HG02588 (cell line): Measurements from ENCODE around the gene STXBP5L.
"Not testable (repeated sequence)": the region's sequence is repeated elsewhere in the genome, so short reads cannot be mapped to it uniquely, and the experiment has no call there.

Experiments
- ATAC-seq: cut with Tn5 transposase; IDR thresholded peaks from one replicate; pipeline ENCODE4 v1.9.1; 2021; ENCODE audit warnings: mild to moderate bottlenecking, moderate library complexity; ENCODE audit not compliant: unreplicated experiment

STXBP5L gene

DNA sequence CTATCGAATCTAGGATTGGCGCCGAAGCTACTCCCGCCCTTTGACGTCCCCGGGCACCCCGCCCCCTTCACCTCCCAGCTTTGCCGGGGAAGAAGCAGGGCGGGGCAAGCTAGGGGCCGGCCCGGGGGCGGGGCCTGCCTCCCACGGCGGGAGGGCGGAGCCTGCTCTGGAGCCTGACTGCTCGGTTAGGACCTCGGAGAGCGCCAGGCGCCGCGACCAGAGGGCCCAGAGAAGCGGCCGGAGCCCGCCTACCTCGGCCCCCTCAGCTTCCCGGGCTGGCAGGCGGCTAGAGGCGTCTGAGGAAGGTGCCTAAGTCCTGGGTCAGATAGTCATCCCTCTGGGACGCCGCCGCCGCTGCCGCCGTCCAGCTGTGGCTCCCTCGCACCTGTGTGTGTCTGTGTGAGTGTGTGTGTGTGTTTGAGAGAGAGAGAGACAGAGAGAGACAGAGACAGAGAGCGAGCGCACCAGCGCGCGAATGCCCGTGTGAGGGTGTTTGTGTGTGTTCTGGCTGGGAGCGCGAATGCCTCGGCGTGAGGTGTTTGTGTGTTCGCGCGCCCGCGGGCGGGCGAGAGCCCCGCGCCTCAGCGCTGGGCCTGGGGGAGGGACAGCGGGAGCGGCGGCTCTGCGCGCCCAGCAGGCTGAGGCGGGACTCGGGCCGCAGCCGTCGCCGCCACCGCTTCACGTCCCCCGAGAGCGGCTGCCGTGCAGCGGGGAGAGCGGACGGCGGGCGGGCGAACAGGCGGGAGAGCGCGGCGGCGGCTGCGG lies at the start of gene STXBP5L:
Gene STXBP5L, plus strand, starts transcription at position 176 of the 765 bp plus-strand sequence. CDS start 1,374 bp downstream, outside the sequence.
- peak; percentile 97 for ATAC-seq

DNA sequence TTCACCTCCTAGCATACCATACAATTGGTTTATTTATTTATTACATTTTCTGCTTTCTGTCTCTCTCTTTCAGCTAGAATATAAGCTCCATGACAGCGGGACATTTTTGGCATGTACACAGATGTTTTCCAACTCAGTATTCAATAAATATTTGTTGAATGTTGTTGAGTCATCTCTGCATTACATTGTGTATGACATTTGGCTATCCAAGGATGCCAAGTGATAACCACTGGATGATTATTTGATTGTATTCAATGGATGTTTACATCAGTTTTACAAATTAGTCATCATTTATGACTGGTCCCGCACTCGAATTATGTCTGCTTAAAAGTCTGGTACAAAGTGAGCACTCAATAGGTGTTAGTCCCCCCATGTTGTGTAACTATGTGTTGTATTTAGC lies 49.5 kb upstream of the STXBP5L start:
- ATAC-seq, result no peak

DNA sequence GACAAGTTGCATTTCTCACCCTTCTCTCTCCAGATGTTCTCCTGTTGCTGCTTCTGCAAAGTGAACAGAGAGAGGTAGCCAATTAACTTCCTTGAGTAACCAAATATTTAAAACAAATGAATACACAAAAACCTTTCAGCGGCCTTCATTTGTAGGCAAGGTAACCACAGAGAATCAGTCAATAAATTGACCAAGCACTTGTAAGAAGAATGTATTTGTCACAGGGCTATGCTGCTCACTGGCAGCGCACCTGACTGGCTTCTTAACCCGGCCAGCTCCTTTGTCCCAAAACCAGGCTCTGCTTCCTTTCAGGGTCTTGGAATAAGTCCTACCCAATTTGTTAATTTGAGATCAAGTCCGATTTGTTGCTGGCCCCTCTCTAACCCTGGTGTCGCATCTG lies 43.5 kb upstream of the STXBP5L start:
- no peak for ATAC-seq

DNA sequence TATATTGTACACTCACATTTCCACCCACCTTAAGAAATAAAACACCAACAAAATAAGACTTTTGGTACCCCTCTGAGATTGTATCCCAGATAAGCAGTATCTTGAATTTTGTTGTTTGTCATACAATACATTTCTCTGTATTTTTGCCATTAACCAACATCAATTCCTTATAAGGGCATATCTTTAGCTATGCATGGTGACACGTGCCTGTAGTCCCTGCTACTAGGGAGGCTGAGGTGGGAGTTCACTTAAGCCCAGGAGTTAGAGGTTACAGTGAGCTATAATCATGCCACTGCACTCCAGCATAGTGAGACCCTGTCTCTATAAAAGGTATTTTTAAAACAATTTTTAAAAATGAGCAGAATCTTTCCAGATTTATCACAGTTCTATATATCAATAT lies 32.5 kb upstream of the STXBP5L start:
- ATAC-seq, result no peak

DNA sequence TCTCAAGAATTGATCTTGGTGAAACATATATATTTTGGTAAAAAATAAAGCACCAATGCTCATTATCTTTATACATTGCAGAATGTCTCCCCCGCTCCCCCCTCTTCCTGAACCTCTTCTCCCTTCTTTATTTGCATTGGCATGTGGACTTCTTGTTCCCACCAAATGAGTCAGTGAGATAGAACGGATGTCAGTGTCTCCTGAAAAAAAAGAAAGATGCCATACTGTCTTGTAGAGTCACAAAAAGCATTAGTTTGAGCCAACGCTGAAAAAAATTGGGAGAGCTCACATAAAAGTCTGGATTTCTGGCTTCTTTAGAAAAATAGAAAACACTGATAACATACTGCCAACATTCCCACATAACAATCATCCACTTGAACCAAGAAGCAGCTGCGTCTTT lies 32.0 kb upstream of the STXBP5L start:
- no peak for ATAC-seq

DNA sequence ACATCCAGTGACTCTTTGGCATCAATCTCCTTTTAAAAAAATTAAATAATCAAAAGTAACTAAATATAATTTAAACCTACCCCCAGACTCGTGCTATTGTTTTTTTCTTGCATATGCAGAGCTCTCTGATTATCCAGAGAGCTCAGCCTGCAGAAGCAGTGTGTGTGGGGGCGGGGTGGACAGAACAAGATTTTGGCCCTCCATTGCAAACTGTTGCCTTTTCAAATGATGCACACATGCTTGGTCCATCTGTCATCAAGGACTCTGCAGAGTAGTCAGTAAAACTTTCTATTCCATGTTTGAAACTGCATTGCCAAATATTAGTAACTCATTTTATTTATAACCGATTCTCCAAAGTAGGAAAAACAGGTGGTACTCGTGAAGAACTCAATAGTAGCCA lies 28.6 kb upstream of the STXBP5L start:
- no peak for ATAC-seq

DNA sequence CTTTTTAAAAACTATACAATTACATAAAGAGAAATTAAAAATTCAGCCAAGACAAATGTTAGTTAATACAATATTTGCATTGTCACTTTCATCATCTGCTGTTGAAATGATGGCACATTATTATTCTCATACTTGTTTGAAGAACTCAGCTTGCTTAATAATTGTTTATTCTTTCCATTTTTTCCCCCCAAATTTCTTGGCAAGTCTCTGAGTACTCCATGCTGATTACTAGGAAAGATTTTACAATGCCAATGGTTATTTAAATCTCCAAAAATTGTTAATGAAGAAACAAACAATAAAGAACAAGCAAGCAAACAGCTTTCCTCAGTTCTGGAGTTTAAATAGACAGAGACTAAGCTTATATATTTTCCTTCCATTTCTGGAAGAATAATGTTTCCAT lies 15.1 kb upstream of the STXBP5L start:
- ATAC-seq, result no peak

DNA sequence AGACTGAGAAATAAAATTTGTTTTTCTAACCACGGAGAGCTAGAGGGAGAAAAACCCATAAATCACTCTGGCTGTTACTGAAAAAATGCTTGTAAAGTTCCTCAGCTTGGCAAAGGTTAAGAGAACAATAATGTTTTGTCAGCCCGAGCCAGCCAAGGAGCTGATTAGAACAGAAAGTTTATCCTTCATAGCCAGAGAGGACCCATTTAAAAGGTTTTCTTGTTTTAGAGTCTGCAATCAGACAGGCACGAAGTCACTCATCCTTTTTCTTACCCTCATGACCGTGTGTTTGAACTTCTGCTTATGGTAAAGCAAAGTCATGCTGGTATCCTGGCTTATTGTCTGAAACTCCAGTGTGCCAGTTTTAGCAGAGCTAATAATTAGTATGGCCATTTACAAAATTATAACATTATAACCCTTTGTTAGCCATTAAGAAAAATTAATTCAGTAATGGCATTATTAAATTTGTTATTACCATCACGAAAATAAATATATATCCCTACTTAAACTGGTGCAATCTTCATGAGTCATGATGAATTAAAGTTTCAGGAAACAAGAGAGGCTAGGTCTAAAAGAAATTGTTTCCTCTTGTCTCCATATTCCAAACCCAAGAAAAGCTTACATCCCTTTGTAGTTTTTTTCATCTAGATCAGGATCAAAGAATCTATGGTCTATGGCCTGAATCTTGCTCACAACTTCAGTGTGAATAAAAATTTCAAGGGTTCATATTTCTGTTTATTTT lies 13.5 kb upstream of the STXBP5L start:
- no peak for ATAC-seq

DNA sequence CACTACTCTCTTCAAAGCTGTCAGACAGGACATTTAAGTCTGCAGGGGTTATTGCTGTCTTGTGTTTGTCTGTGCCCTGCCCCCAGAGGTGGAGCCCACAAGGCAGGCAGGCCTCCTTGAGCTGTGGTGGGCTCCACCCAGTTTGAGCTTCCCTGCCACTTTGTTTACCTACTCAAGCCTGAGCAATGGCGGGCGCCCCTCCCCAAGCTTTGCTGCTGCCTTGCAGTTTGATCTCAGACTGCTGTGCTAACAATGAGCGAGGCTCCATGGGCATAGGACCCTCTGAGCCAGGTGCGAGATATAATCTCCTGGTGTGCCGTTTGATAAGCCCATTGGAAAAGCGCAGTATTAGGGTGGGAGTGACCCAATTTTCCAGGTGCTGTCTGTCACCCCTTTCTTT lies 6.3 kb upstream of the STXBP5L start:
- ATAC-seq, result not testable (repeated sequence)

DNA sequence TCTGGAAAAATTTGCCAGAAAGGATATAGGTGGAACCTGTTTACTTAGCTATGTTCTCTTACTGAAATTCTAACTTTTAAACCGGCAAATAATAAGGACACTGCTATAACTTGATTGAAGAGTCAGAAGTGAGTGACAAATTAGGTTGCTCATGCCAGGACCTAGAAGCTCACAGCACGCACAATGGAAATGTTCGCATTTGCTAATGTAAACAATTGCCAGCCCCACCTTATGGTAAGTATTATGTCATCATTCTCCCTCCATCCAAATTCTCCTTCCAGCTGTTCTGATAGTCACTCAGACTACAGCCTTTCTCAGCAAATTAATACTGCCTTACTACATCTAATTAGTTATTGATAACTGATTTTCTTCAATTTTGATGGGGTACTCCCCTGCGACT lies 4.8 kb upstream of the STXBP5L start:
- no peak for ATAC-seq

DNA sequence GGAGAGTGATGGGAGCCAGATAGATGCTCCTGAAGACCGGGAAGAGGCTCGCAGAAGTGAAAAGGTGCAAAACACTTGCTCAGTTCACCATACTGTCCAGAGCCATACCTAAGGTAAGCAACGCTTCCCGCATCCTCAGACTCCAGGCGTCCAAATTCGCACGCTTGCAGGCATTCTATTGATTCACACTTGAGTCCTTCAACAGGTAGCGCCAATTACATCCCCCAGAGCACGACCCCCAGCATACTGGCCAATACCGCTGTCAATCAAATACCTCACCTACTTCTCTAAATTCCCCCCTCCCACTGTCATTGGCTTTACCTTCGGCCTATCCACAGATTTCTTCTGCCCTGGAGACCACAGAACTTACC lies 361 bp upstream of the STXBP5L start:
- no peak for ATAC-seq

DNA sequence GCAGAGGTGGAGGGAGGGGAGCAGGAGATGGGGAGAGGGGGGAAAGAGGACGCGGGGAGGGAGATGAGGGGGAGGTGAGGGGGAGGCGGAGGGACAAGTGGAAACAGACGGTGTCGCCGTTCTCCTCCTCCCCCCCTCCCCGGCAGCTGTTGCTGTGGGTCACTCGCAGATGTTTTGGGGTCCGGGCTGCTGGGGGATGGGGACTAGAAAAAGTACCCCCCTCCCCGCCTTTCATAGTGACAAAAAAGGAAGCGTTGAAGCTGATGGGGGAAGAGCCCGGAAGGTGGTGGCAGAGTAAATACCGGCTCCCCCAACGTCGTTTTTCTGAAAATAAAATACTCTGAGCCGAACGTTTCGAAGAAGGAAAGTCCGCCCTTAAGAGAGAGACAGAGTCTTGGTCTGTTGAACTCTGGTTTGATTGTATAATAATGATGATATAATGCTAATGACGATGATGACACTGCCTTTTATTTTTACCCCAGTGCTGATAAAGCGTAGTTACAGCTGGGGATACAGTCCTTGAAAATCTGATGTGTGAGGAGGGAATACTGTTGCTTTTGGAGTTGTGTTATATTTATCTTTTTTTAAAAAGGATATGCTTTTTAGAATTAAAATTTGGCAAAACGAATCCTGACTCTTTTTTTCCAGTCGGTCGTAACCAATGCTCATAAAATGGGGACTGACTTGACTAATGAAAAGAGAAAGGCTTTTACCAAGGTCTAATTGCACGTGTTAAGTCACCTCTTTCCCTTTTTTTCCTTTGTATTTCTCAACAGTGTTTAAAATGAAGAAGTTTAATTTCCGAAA lies 993 bp downstream of the STXBP5L start:
- no peak for ATAC-seq

DNA sequence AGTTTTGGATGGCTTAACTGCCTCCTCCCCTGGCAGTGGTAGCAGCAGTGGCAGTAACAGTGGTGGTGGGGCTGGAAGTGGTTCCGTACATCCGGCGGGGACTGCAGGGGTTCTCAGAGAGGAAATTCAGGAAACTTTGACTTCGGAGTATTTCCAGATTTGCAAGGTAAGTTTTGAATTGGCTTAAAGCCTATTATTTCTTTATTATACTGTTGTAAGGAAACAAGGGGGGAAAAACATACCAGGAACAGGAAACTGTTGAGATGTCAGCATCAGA lies 1.5 kb downstream of the STXBP5L start:
- ATAC-seq, result no peak

DNA sequence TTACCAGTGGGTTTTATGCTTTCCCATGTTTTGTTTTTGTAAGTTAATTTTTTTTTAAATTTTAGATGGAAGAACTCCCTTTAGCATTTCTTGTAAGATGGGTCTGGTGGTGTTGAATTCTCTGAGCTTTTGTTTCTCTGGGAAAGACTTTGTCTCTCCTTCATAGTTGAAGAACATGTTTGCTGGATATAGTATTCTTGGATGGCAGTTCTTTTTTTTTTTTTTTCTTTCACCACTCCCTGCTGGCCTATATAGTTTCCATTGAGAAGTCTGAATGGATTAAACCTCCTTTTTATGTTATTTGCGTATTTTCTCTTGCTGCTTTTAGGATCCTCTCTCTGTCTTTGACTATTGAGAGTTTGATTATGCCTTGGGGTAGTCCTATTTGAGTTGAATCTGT lies 18.1 kb downstream of the STXBP5L start:
- no peak for ATAC-seq

DNA sequence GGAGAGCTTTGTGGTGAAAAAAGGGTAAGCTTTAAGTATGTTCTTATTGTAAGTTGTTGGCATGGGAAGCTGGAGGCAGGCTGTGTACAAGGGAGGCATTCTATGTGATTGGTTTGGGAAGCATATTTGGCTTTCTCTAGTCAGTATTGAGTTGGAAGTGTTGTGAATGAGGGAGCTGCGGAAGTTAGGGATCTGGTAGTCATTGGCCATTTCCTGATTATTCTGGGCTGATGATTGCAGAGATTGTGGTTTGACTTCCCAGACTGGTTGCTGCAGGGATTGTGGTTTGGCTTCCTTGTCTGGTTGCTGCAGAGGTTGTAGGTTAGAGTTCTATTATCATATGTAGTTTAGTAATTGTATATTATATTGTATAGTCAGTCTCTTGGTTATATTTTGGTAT lies 21.0 kb downstream of the STXBP5L start:
- no peak for ATAC-seq

DNA sequence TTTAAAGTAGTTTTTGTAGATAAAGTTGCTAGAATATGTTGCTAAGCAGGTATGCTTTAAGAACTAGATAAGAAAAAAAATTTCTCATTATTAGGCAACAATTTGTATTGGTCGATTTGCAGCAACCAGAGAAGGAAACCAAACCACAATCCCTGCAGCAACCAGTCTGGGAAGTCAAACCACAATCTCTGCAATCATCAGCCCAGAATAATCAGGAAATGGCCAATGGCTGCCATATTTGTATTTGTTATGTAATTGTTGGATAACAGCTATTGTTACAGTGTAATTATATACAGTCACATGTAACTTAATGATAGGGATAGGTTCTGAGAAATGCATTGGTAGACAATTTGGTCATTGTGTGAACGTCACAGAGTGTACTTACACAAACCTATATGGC lies 23.6 kb downstream of the STXBP5L start:
- no peak for ATAC-seq

DNA sequence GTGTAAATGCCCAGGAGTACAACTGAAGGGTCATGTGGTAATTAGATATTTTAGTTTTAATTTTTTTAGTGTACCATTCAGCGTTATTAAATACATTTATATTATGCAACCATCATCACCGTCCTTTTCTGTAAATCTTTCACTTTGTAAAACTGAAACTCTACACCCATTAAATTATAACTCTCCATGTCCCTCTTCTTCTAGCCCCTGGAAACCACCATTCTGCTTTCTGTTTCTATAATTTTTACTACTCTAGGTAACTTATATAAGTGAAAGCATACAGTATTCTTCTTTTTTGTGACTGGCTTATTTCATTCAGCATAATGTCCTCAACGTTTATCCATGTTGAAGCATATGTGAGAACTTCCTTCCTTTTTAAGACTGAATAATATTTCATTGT lies 48.1 kb downstream of the STXBP5L start:
- no peak for ATAC-seq

DNA sequence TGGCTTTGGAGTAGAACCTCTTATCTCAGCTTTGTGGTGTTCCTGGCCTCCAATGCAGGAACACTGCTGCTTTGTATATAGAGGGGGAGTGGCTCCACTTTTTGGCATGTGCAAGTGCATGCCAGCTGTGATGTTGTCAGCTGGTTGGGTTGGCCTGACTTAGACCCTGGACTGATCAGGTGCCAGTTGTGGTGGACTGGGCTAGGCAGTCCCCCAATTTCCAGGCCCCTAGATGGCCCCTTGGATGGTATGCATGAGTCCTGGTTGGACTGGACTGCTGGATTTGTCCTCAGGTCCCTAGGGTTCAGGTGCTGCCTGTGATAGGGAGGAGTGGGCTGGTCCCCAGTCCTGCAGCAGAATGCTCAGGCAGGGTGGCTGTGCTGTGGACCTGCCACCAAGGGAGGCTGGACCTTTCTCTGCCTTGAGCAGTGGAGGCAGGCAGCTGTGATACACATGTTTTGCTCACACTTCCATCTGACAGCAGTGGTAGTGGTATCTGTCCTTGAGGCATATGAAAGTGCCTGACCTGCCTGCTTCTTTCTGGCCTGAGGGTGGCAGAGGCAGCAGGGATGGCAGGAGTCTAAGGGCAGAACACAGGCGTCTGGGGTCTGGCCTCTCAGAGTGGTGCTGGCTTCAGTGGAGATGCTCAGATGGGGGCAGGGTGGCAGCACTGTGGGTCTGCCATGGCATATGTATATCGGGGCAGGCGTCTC lies 74.8 kb downstream of the STXBP5L start:
- no peak for ATAC-seq

DNA sequence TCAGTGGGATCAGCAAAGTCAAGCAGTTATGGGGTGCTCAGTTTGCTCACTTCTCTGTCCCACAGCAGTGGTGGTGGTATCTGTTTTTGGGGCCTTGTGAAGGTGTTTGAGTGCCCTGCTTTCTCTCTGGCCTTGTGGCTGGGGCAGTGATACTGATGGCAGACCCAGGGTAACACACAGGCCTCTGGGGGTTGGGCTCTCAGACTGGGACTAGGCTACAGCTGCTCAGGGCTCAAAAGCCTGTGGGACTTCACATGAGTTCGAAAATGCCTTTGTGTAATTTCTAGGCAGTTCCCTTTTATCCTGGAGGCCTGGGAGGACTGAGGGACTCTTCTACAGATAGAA lies 75.3 kb downstream of the STXBP5L start:
- no peak for ATAC-seq

DNA sequence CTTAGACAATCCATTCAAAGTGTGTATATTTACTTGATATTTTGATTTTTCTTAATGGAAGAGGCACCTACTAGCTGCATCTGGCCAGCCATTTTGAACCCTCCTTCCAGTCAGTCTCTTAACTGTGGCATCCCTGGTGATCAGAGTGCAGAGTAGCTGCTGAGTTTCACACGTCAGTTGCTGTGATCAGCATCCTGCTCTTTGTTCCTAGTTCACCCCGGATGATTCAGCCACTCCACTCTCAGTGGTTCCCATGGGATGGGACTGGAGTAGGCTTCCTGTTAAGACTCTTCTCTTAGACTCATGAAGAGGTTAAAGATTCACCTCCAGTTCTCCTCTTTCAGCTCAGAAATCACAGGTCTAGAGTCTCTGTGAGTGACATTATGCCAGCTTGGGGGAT lies 75.8 kb downstream of the STXBP5L start:
- ATAC-seq, result no peak

DNA sequence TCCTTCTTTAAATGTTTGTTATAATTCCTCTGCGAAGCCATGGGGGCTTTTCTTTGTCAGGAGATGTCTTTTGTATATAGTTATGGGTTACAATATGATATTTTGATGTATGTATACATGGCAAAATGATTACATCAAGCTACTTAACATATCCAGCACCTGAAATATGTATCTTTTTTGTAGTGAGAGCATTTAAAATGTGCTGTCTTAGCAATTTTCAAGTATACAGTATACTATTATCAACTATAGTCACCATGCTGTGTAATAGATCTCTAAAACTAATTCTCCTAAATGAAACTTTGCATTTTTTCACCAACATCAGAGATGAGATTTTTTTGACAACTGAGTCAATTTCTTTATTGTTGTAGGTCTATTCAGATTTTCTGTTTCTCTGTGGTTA lies 77.2 kb downstream of the STXBP5L start:
- no peak for ATAC-seq
